Fibroblast of villous mesenchyme (primary cell): ENCODE measurements around the gene DESI1. TPM values are rescaled to one million over a fixed set of nuclear protein-coding genes. Genes with fewer than 3 reads are reported as not detected.
"Not testable (repeated sequence)": the region's sequence is repeated elsewhere in the genome, so short reads cannot be mapped to it uniquely, and the experiment has no call there.

ENCODE experiments used
- DNase-seq: peaks from one replicate; pipeline ENCODE4 v3.0.0-alpha.2; 2010; ENCODE audit warnings: low read depth
- H3K4me3 ChIP-seq: 2 replicates; pipeline ENCODE4 v1.5.1; 2011; ENCODE audit warnings: low read depth, mild to moderate bottlenecking, low read length
- CTCF ChIP-seq: IDR thresholded peaks from 2 replicates; pipeline ENCODE4 v1.5.1; 2012; ENCODE audit warnings: low read depth, mild to moderate bottlenecking, low read length; ENCODE audit not compliant: insufficient read depth
- total RNA-seq: library from RNA; depleted of rRNA; stranded (reverse); fragments of >200 nt; gene quantifications from 2 replicates; pipeline ENCODE4 v1.2.3, GENCODE V29; 2012

DESI1 gene
- total RNA-seq = 23.5 and 27.6 TPM in 2 replicates

- no peak for TF ChIP-seq CTCF
- peak within 1 kb of the TSS; percentile 99 for H3K4me3 ChIP-seq
- no peak for DNase-seq
Observed at GRCh38 chr22:41620589-41621098, at the start of gene DESI1. Gene DESI1 (minus strand): TSS chr22:41621043. CDS start chr22:41620839, 204 bp downstream.

- TF ChIP-seq CTCF = no peak
- H3K4me3 ChIP-seq = no peak overlapping the region
- peak; percentile 76 for DNase-seq
Observed at GRCh38 chr22:41668971-41669911, 48.4 kb upstream of the DESI1 start.

- no peak overlapping the region for H3K4me3 ChIP-seq
- no peak for DNase-seq
- no peak for TF ChIP-seq CTCF
Observed at GRCh38 chr22:41664951-41665350, 44.1 kb upstream of the DESI1 start.

- no peak overlapping the region for H3K4me3 ChIP-seq
- DNase-seq = no peak
- no peak for TF ChIP-seq CTCF
Observed at GRCh38 chr22:41664490-41664889, 43.6 kb upstream of the DESI1 start.

GRCh38 chr22:41663594-41663993 is 42.8 kb upstream of the DESI1 start:
- DNase-seq, H3K4me3 ChIP-seq: not testable (repeated sequence)

- no peak for TF ChIP-seq CTCF
- H3K4me3 ChIP-seq = no peak overlapping the region
- DNase-seq = no peak
Observed at GRCh38 chr22:41661713-41662112, 40.9 kb upstream of the DESI1 start.

GRCh38 chr22:41661088-41661487 is 40.2 kb upstream of the DESI1 start:
- TF ChIP-seq CTCF = no peak
- no peak overlapping the region for H3K4me3 ChIP-seq
- no peak for DNase-seq
